Skin of body (tissue), 2 donors: ENCODE data around the gene TPRG1. TPM values are rescaled to one million over a fixed set of nuclear protein-coding genes. Genes with fewer than 3 reads are reported as not detected.
A peak's percentile ranks its signal among the peaks of the same experiment; 100 is the strongest.

Experiments used
- DNase-seq: peaks from one replicate; lab custom pipeline; 2025; lab: John Stamatoyannopoulos, UW
- total RNA-seq: library from RNA; depleted of rRNA; stranded (reverse); fragments of >200 nt; gene quantifications from one replicate; pipeline ENCODE4 v1.2.3, GENCODE V29; 2014

TPRG1 gene
- total RNA-seq, 1 donor from 2014 or later, result 9.6 TPM

DNA sequence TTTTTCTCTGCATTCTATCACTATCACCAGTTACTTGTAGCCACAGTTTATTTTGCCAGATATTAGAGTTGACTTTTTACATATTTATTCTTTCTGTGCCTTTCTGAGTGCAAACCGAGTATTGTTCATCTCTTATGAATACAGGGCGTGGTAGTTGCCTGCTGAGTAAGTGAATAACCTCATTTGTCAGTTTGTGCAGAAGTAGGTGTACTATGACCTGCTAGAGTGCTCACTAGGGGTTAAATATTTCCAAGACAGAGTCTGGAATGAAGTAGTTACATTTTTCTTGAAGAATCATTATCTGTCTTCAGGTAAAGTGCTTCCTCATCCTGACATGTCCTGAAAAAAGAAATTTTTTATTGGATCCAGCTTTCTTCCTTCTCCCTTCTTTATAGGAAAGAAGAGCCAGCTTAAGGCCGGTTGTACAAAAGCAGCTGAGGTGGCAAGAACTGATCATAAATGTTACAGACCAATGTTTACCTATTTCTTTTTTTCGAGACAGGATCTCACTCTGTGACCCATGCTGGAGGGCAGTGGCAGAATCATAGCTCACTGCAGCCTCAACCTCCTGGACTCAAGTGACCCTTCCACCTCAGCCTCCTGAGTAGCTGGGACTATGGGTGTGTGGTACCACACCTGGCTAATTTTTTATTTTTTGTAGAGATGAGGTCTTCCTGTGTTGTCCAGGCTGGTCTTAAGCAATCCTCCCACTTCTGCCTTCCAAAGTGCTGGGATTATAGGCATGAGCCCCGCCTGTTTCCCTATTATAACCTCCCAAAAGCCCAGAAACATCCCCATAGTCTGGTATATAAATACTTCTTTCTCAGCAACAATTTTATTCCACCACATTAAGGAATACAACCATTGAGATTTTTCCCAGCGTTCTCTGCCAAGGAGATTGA is 182.5 kb downstream of the TPRG1 start:
- no peak for DNase-seq

GRCh38 chr3:189355115-189355480 is 183.3 kb downstream of the TPRG1 start:
- DNase-seq, result no peak

DNA sequence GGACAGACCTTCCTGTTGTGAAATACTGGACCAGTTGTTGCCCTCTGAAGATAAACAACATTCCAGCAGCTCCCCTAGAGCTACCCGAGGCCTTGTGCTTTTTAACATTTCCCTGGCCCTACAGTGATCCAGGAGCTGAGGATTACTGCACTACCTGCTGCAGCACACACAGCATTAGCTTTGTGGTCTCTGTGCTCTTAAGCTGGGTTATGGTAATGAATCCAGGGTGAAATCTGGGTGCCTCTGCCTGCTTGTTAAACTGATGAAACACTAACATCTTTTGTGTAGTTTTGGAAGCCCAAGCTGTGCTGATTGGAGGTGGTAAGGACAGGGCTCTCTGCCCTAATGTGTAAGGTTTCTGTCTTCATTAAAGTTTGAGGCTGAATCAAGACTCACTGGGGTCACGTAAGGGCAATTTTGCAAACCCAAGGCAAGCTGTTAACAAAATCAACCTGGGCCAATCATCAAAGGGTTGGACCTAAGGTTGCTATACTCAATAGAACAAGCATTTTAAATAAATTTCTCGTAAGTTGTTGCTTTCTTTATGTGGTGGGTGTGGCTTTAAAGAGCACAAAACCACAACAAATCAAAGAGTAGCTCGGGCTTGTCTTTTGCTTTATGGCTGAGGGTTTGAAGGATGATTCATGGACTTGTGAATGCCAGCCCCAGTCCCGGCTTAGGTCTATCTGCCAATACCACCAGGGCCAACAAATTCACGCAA is 183.9 kb downstream of the TPRG1 start:
- no peak for DNase-seq

DNA sequence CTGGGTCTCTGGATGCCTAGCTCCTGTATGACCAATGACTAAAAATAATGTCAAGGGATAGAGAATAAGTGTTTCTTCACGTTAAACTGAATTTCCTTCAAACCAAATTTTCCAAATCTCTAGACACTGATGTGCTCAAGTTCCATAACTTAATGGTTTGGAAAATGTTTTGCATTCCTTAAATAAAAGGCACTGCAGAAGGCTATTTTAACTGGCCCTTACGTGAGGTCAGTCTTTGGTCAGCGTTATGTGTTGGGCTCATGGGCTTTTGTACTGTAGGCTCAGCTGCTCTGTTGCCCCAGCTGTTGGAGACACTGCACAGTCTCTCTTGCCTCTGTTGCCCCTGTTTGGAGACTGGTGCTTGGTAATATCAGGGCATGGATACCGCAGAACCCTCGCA is 188.5 kb downstream of the TPRG1 start:
- DNase-seq, result no peak

DNA sequence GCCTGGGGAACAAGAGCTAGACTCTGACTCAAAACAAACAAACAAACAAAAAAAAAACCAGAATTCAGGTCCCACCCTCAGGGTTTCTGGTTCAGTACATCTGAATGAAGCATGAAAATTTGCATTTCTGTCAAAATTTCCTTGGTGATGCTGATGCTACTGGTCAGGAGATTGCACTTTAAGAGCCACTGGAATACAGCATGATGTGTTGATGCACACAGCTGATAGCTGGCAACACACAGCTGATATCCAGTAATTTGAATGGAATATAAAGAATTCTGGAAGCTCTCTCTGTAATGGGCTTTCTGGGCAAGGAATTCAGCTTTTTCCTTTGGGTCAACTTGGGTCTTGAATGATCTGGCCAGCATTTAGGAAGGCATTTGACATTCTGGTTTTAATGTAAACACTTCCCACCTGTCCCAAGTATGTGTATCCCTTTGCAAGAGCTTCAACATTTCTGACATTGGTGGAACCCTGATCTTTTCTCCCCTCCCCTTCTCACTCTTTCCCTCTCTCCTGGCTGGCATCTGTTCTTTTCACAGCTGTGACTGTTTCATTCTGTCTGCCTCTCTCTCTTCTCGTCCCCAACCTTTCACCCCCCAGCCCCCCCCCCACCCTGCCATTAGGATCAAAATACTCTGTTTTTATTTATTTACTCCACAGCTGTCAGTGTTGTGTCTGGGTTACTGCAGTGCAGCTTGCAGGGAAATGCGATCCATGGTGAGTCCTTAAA is 189.5 kb downstream of the TPRG1 start:
- no peak for DNase-seq

DNA sequence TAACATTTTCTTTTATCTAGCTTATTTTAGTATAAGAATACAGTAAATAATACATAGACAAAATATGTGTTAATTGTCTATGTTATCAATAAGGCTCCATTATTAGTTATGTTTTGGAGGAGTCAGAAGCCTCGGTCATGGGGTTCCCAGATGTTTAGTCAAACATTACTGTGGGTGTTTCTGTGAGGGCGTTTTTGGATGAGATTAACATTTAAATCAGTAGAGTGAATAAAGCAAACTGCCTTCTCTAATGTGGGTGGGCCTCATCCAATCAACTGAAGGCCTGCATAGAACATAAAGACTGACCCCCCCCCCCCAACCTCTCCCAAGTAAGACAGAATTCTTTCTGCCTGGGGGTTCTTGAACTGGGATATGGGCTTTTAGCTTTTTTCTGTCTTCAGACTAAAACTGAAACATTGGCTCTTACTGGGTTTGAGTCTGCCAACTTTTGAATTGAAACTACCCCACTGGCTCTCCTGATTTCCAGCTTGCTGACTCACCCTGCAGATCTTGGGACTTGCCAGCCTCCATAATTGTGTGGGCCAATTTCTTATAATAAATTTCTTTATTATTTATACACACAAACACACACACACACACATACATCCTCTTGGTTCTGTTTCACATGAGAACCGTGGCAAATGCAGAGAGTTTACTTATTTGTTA is 192.0 kb downstream of the TPRG1 start:
- peak; percentile 64 for DNase-seq

DNA sequence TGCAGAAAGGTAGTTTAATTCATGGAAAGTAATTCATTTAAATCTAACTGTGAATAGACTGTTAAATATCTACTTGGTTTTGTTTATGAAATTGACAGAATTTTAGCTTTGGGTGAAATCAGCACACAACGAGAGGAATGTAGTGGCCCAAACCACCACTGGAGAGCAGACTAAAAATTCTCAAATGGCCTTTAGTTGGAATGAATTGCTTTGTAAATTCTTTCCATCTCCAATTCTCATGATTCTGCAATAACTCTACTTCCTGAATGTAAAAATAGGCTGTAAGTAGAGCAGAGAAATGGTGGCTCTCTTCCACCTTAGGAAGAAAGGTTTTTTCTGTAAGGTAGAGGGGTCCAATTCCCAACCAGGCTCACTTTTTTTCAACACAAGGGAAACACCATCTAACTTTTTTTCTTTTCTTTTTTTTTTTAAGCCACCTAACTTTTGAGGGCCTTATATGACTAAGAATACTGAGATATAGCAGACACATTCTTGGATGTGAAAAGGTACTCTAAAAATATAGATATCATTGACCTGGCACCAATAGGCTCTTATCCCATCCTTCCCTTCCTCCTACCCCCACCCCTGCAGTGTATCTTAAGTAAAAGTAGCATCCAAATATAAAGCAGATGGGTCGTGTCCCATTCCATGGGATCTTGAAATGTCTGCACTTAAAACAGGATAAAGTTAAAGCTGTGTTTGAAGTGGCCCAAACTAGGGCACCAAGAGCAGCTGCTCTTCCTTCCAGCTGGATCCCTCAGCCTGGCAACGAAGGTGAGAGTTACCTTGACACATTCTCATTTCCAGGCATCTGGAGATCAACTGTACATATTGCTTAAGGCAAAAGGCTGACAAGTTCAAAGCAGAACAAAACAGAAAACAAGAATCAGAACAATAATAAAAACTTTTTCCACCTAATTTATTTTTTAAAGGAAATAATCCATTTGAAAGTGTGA is 194.1 kb downstream of the TPRG1 start:
- DNase-seq, result no peak

DNA sequence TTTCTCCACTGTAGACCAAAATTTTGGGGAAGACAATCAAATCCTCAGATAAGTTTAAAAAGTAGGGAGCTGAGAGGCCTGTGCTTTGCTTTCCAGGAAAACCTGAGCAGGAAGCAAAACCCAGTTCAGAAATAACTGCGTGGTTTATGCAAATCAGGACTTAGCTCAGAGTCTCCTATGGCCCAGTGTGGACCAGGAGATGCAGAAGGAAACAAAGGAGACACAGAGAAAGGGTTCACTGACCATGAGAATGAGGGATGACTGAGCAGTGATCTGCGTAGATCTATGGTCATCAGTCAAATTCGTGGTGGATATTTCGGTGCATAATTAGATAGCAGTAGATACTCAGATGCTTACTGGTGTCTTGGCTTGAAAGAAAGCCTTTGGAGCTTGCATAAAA is 196.6 kb downstream of the TPRG1 start:
- DNase-seq, result no peak

DNA sequence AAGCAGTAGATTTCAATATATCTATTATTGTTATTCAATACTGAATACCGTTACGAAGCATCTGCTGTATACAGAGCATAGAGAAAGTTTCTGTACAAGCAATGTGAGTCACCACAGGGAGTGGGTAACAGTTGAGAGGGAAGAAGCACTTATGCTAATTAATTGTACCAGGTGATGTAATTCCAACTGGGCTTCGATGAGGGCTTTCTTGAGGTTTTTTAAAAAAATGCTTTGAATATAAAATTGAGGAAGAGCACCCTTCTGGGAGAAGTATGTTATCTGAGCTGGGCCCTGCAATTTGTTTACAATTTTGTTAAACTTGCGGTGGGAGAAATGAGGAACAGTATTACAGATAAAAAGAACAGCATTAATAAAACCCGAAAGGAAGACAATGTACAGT is 197.9 kb downstream of the TPRG1 start:
- DNase-seq, result no peak

- no peak for DNase-seq
Measured at GRCh38 chr3:189372243-189372642, 200.5 kb downstream of the TPRG1 start.
